ENCODE results near the gene DCAF4.

DNA sequence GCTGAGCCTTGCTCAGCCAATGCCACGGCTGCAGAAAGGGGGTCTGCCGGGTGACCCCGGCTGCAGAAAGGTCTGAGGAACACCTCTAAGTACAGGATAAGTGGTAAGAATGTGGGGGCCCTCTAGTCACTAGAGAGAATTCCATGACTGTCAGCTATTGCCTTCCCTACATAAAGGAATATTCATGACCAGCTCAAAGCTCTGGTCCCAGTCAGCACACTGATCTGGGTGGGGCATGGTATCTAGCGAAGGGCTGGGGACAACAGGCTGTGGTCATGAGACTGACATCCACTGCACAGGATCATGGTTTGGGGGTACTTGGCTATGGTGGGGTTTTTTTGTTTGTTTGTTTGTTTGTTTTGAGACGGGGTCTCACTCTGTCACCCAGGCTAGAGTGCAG lies 42.1 kb downstream of the DCAF4 start:
- TF ChIP-seq POLR2A (IDR thresholded peaks at IDR 0.05; ENCODE audit: low read depth, low read length) = no peak
- no peak for TF ChIP-seq POLR2AphosphoS5 (IDR thresholded peaks at IDR 0.05; ENCODE audit: low read depth, low read length)

Data from GM12892 (cell line).